Fibroblast of pulmonary artery (primary cell): ENCODE measurements around the gene RAB7A.
"Not testable (repeated sequence)": the region's sequence is repeated elsewhere in the genome, so short reads cannot be mapped to it uniquely, and the experiment has no call there.

Source experiments
- DNase-seq: peaks from one replicate; pipeline ENCODE4 v3.0.0-alpha.2; 2010; ENCODE audit warnings: low read depth
- H3K4me3 ChIP-seq: replicated peaks from 2 replicates; pipeline ENCODE4 v1.5.1; 2011; ENCODE audit warnings: low read depth, mild to moderate bottlenecking, control low read depth, low read length, moderate library complexity
- TF ChIP-seq, protein P1 (sequence below): IDR thresholded peaks from 2 replicates; pipeline ENCODE4 v1.5.1; 2011; ENCODE audit warnings: mild to moderate bottlenecking, control low read depth, low read length, inconsistent platforms; ENCODE audit errors: missing control alignments

The RAB7A gene

DNA sequence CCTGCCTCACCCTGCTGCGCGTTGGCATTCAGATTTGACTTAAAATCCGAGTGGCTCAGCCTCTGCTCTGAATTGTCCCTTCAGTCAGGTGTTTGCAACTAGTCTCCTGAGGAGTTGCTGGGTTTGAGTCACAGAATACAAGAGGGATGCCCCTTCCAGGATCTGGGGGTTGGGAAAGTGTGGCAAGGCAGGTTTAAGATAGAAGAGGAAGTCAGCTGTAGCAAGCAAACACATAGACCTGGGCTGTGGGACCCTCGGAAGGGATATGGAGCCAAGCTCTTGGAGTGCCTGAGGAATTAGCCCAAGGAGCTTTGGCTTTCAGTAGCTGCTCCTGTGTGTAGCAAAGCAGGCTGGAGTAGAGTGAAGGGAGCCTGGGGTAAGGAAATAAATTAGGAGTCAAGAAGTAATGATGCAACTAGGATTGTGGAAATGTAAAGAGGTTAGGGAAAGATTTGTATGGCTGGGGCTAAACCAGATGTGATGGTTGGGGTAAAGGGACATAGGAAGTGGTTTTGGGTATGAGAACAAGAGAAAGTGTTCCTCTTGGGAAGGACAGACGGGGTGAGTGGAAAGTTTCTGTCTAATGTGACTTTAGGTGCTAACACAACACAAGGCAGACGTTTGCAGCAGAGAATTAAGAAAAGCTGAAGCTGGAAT lies 41.2 kb downstream of the RAB7A start:
- no peak overlapping the region for H3K4me3 ChIP-seq
- DNase-seq = no peak
- TF ChIP-seq, protein P1, sequence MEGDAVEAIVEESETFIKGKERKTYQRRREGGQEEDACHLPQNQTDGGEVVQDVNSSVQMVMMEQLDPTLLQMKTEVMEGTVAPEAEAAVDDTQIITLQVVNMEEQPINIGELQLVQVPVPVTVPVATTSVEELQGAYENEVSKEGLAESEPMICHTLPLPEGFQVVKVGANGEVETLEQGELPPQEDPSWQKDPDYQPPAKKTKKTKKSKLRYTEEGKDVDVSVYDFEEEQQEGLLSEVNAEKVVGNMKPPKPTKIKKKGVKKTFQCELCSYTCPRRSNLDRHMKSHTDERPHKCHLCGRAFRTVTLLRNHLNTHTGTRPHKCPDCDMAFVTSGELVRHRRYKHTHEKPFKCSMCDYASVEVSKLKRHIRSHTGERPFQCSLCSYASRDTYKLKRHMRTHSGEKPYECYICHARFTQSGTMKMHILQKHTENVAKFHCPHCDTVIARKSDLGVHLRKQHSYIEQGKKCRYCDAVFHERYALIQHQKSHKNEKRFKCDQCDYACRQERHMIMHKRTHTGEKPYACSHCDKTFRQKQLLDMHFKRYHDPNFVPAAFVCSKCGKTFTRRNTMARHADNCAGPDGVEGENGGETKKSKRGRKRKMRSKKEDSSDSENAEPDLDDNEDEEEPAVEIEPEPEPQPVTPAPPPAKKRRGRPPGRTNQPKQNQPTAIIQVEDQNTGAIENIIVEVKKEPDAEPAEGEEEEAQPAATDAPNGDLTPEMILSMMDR = no peak

DNA sequence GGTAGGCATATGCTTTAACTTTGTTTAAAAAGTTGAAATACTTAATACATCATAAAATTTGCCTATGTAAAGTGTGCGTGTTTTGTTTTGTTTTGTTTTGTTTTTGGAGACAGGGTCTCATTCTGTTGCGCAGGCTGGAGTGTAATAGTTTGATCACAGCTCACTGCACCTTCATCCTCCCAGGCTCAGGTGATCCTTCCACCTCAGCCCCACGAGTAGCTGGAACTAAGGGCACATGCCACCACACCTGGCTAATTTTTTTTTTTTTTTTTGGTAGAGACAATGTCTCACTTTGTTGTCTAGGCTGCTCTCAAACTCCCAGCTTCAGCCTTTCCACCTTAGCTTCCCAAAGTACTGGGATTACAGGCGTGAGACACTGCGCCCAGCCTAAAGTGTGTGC lies 42.5 kb downstream of the RAB7A start:
- TF ChIP-seq, protein P1 = no peak
- DNase-seq = no peak
- no peak overlapping the region for H3K4me3 ChIP-seq

DNA sequence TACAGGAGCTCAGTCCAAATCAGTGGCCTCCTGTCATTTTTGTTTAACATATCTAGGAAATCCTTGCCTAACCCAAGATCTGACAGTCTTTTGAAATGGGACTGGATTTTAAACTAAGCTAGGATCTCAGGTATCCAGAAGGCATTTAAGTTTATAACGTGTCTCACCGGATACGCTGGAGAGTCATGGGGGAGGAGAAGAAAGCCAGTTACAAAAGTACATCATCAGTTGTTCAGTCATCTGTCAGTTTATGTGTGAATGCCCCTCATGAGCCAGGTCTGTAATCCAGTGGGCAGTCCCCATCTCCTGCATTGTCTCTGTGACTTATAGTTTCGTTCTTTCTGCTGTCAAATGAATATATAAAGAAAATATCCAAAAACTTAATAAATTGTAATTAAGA lies 44.4 kb downstream of the RAB7A start:
- TF ChIP-seq, protein P1 = no peak
- no peak for DNase-seq
- no peak overlapping the region for H3K4me3 ChIP-seq

DNA sequence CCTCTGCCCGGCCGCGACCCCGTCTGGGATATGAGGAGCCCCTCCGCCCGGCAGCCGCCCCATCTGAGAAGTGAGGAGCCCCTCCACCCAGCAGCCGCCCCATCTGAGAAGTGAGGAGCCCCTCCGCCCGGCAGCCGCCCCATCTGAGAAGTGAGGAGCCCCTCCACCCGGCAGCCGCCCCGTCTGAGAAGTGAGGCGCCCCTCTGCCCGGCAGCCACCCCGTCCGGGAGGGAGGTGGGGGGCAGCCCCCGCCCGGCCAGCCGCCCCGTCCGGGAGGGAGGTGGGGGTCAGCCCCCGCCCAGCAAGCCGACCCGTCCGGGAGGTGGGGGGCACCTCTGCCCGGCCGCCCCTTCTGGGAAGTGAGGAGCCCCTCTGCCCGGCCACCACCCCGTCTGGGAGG lies 47.2 kb downstream of the RAB7A start:
- not testable (repeated sequence) for DNase-seq, H3K4me3 ChIP-seq

DNA sequence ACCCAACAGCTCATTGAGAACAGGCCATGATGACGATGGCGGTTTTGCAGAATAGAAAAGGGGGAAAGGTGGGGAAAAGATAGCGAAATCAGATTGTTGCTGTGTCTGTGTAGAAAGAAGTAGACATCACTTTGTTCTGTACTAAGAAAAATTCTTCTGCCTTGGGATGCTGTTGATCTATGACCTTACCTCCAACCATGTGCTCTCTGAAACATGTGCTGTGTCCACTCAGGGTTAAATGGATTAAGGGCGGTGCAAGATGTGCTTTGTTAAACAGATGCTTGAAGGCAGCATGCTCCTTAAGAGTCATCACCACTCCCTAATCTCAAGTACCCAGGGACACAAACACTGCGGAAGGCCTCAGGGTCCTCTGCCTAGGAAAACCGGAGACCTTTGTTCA lies 47.6 kb downstream of the RAB7A start:
- not testable (repeated sequence) for H3K4me3 ChIP-seq, DNase-seq

DNA sequence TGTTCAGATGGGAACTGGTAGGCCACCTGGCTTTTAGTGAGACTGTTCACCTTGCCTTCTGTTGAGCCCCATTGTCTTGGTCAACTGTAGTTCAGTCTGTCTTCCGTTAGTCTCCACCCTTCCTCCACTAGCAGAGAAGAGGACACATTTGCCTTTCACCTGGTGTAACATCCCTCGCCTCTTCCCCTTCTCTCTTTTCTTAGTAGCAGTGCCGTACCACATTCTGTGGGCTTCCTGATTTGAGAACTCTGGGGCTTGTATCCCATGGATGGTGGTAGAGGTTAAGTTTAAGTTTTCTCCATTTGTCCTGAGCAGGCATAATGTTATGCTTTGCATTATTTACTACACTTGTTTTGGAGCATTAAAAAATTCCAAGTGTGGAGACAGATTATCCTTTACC lies 49.3 kb downstream of the RAB7A start:
- TF ChIP-seq, protein P1 = no peak
- H3K4me3 ChIP-seq = no peak overlapping the region
- DNase-seq = no peak

DNA sequence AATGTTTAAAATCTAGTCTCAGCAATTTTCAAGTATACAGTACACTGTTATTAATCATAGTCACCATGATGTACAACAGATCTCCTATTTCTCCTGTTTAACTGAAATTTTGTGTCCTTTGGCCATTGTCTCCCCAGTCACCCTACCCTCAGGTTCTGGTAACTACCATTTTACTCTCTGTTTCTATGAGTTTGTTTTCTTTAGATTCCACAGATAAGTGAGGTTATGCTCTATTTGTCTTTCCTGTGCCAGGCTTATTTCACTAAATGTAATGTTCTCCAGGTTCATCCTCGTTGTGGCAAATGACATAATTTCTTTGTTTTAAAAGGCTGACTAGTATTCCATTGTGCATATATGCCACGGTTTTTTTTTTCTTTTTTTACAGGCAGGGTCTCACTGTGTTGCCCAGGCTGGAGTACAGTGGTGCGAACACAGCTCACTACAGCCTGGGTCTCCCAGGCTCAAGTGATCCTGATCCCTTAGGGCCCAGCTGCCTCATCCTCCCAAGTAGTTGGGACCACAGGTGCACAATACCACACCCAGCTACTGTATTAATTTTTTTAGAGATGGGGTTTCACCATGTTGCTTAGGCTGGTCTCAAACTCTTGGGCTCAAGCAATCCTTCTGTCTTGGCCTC lies 50.0 kb downstream of the RAB7A start:
- no peak overlapping the region for H3K4me3 ChIP-seq
- TF ChIP-seq, protein P1 = no peak
- DNase-seq = no peak
